Kidney epithelial cell (primary cell): ENCODE data around the gene PPP1R10. TPM values are rescaled to one million over a fixed set of nuclear protein-coding genes. Genes with fewer than 3 reads are reported as not detected.

ENCODE experiments used
- DNase-seq: peaks from one replicate; pipeline ENCODE4 v3.0.0-alpha.2; 2010; ENCODE audit warnings: low read depth
- H3K27me3 ChIP-seq: 2 replicates; pipeline ENCODE4 v1.6.0; 2011; ENCODE audit warnings: low read length; ENCODE audit not compliant: control insufficient read depth, insufficient read depth
- H3K36me3 ChIP-seq: 2 replicates; pipeline ENCODE4 v1.5.1; 2011; ENCODE audit warnings: low read length; ENCODE audit not compliant: control insufficient read depth, insufficient read depth
- H3K4me3 ChIP-seq: 2 replicates; pipeline ENCODE4 v1.5.1; 2011; ENCODE audit warnings: low read depth, mild to moderate bottlenecking, control low read depth, low read length
- CTCF ChIP-seq: IDR thresholded peaks from 2 replicates; pipeline ENCODE4 v1.5.1; 2011; ENCODE audit warnings: mild to moderate bottlenecking, moderate library complexity, low read length, control low read depth, inconsistent platforms; ENCODE audit not compliant: insufficient read depth, poor library complexity, severe bottlenecking
- total RNA-seq: library from RNA; depleted of rRNA; stranded (reverse); fragments of >200 nt; gene quantifications from 2 replicates; pipeline ENCODE4 v1.2.3, GENCODE V29; 2015

The PPP1R10 gene
- total RNA-seq, 1 donor from 2014 or later = 38.6 TPM

GRCh38 chr6:30615958-30616810 is 859 bp downstream of the PPP1R10 start:
- TF ChIP-seq CTCF = no peak
- H3K36me3 ChIP-seq = peaks cover 2% of the 10 kb centered on the region

GRCh38 chr6:30615219-30615957 is 1.7 kb downstream of the PPP1R10 start:
- Histone ChIP-seq H3K36me3 (peaks cover 2% of the 10 kb centered on the region), H3K4me3 (peak overlapping the region; percentile 93), H3K27me3 (no peaks in the 10 kb centered on the region)
- DNase-seq = no peak
- no peak for TF ChIP-seq CTCF

More at GRCh38 chr6:30615958-30616810, 859 bp downstream of the PPP1R10 start:
- Histone ChIP-seq H3K4me3 (peak overlapping the region; percentile 93), H3K27me3 (no peaks in the 10 kb centered on the region)
- no peak for DNase-seq

GRCh38 chr6:30614843-30615218 is 2.2 kb downstream of the PPP1R10 start:
- TF ChIP-seq CTCF = no peak
- Histone ChIP-seq H3K4me3 (peak overlapping the region; percentile 93), H3K27me3 (no peaks in the 10 kb centered on the region), H3K36me3 (peaks cover 2% of the 10 kb centered on the region)
- peak; percentile 92 for DNase-seq

GRCh38 chr6:30614044-30614842 is 2.8 kb downstream of the PPP1R10 start:
- DNase-seq = no peak
- TF ChIP-seq CTCF = no peak
- no peaks in the 10 kb centered on the region for H3K27me3 ChIP-seq

GRCh38 chr6:30613251-30614043 is 3.6 kb downstream of the PPP1R10 start:
- Histone ChIP-seq H3K36me3 (peaks cover 2% of the 10 kb centered on the region), H3K27me3 (no peaks in the 10 kb centered on the region), H3K4me3 (no peak overlapping the region)
- no peak for TF ChIP-seq CTCF
- DNase-seq = no peak

More at GRCh38 chr6:30614044-30614842, 2.8 kb downstream of the PPP1R10 start:
- H3K4me3 ChIP-seq = peak overlapping the region; percentile 33
- H3K36me3 ChIP-seq = peaks cover 2% of the 10 kb centered on the region
